Measurements from ENCODE around the gene SCLY.

Gene SCLY

DNA sequence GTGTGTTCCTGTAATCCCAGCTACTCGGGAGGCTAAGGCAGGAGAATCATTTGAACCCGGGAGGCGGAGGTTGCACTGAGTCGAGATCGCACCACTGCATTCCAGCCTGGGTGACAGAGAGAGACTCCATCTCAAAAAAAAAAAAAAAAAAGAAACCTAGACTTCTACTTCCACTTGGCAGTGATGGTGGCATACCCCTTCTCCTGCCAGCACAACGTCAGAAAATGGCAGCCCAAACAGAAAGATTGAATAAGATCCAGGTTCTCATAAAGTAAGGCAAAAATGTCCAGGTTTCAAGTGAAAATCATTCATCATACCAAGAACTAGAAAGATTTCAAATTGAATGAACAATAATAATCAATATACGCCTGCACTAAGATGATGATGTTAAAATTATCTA, 24.0 kb downstream of the SCLY start:
- ChIA-PET CTCF (no interaction called here), POLR2A (no interaction called here)
- Histone ChIP-seq H3K27ac (ENCODE audit: extremely low read depth, low read depth, low read length) (no peak overlapping the region), H3K36me3 (ENCODE audit: control insufficient read depth in 2 of 2, insufficient read depth in 1 of 2, low read length in 2 of 2) (peaks cover 13 to 52% of the 10 kb centered on the region in 2 experiments), H3K9me3 (ENCODE audit: control insufficient read depth, insufficient read depth, low read depth, low read length) (no peaks in the 10 kb centered on the region), H3K4me1 (ENCODE audit: control insufficient read depth, insufficient read depth, low read length) (no peaks in the 10 kb centered on the region), H3K4me3 (ENCODE audit: low read depth, low read length) (no peak overlapping the region)
- TF ChIP-seq ZBTB7A (tag by site-specific recombination; IDR thresholded peaks at IDR 0.05; ENCODE audit: low read depth): no peak
- TF ChIP-seq ZNF140 (tag by site-specific recombination; IDR thresholded peaks at IDR 0.05): no peak
- no peak for TF ChIP-seq GFI1B (tag by site-specific recombination; IDR thresholded peaks at IDR 0.05)
- no peak for TF ChIP-seq ZNF248 (tag by site-specific recombination; IDR thresholded peaks at IDR 0.05)
- TF ChIP-seq ZNF600 (tag by site-specific recombination; IDR thresholded peaks at IDR 0.05): no peak
- TF ChIP-seq ZBTB8A (tag by site-specific recombination; IDR thresholded peaks at IDR 0.05): no peak
- TF ChIP-seq ZBTB48 (tag by site-specific recombination; IDR thresholded peaks at IDR 0.05): no peak
- TF ChIP-seq FEZF1 (tag by site-specific recombination; IDR thresholded peaks at IDR 0.05): no peak
- TF ChIP-seq, protein P1, sequence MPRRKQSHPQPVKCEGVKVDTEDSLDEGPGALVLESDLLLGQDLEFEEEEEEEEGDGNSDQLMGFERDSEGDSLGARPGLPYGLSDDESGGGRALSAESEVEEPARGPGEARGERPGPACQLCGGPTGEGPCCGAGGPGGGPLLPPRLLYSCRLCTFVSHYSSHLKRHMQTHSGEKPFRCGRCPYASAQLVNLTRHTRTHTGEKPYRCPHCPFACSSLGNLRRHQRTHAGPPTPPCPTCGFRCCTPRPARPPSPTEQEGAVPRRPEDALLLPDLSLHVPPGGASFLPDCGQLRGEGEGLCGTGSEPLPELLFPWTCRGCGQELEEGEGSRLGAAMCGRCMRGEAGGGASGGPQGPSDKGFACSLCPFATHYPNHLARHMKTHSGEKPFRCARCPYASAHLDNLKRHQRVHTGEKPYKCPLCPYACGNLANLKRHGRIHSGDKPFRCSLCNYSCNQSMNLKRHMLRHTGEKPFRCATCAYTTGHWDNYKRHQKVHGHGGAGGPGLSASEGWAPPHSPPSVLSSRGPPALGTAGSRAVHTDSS (tag by site-specific recombination; IDR thresholded peaks at IDR 0.05): no peak
- TF ChIP-seq, protein P2, sequence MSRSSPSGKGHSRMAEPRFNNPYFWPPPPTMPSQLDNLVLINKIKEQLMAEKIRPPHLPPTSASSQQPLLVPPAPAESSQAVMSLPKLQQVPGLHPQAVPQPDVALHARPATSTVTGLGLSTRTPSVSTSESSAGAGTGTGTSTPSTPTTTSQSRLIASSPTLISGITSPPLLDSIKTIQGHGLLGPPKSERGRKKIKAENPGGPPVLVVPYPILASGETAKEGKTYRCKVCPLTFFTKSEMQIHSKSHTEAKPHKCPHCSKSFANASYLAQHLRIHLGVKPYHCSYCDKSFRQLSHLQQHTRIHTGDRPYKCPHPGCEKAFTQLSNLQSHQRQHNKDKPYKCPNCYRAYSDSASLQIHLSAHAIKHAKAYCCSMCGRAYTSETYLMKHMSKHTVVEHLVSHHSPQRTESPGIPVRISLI (tag by site-specific recombination; IDR thresholded peaks at IDR 0.05): no peak
- TF ChIP-seq TCF7L2 (IDR thresholded peaks at IDR 0.05; ENCODE audit: borderline replicate concordance, low read depth, low read length): no peak
- TF ChIP-seq, protein P3, sequence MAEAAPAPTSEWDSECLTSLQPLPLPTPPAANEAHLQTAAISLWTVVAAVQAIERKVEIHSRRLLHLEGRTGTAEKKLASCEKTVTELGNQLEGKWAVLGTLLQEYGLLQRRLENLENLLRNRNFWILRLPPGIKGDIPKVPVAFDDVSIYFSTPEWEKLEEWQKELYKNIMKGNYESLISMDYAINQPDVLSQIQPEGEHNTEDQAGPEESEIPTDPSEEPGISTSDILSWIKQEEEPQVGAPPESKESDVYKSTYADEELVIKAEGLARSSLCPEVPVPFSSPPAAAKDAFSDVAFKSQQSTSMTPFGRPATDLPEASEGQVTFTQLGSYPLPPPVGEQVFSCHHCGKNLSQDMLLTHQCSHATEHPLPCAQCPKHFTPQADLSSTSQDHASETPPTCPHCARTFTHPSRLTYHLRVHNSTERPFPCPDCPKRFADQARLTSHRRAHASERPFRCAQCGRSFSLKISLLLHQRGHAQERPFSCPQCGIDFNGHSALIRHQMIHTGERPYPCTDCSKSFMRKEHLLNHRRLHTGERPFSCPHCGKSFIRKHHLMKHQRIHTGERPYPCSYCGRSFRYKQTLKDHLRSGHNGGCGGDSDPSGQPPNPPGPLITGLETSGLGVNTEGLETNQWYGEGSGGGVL (tag by site-specific recombination; IDR thresholded peaks at IDR 0.05): no peak
- TF ChIP-seq, protein P4, sequence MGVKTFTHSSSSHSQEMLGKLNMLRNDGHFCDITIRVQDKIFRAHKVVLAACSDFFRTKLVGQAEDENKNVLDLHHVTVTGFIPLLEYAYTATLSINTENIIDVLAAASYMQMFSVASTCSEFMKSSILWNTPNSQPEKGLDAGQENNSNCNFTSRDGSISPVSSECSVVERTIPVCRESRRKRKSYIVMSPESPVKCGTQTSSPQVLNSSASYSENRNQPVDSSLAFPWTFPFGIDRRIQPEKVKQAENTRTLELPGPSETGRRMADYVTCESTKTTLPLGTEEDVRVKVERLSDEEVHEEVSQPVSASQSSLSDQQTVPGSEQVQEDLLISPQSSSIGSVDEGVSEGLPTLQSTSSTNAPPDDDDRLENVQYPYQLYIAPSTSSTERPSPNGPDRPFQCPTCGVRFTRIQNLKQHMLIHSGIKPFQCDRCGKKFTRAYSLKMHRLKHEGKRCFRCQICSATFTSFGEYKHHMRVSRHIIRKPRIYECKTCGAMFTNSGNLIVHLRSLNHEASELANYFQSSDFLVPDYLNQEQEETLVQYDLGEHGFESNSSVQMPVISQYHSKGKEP (tag by site-specific recombination; IDR thresholded peaks at IDR 0.05): no peak
- TF ChIP-seq ZNF561 (tag by site-specific recombination; IDR thresholded peaks at IDR 0.05; ENCODE audit: borderline replicate concordance): no peak
- no peak for TF ChIP-seq SALL2 (tag by site-specific recombination; IDR thresholded peaks at IDR 0.05; ENCODE audit: borderline replicate concordance)

DNA sequence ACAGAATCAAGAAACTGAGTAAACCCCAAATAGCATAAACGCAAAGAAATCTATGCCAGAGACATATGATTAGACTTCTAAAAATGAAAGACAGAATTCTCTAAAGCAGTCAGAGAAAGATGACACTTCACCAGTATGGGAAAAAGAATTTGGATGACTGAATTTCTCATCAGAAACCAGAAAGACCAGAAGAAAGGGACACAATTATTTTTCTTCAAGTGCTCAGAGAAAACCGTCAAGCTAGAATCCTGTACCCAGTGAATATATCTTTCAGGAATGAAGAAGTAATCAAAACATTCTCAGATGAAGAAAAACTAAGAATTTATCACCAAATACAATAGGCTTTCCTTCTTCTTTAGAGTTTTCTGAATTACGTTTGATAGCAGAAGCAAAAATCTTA, 25.1 kb downstream of the SCLY start:
- Histone ChIP-seq H3K4me3 (ENCODE audit: low read depth, low read length) (no peak overlapping the region), H3K4me1 (ENCODE audit: control insufficient read depth, insufficient read depth, low read length) (no peaks in the 10 kb centered on the region), H3K36me3 (ENCODE audit: control insufficient read depth in 2 of 2, insufficient read depth in 1 of 2, low read length in 2 of 2) (peaks cover 13 to 45% of the 10 kb centered on the region in 2 experiments), H3K9me3 (ENCODE audit: control insufficient read depth, insufficient read depth, low read depth, low read length) (no peaks in the 10 kb centered on the region), H3K27ac (ENCODE audit: extremely low read depth, low read depth, low read length) (no peak overlapping the region)
- ChIA-PET CTCF (interaction anchor here (0.6 kb wide), 2 partner anchors 32 to 89 kb away, joined by 5 to 8 read pairs; no protein-coding TSS in a partner anchor), POLR2A (no interaction called here)
- no peak for TF ChIP-seq ZBTB11 (tag by site-specific recombination; conservative IDR thresholded peaks at IDR 0.05; ENCODE audit: low read depth)
- TF ChIP-seq ZNF10 (tag by site-specific recombination; IDR thresholded peaks at IDR 0.05): no peak
- no peak for TF ChIP-seq ZNF548 (tag by site-specific recombination; IDR thresholded peaks at IDR 0.05)
- TF ChIP-seq ZBTB21 (tag by site-specific recombination; IDR thresholded peaks at IDR 0.05): no peak
- TF ChIP-seq BCL11B (tag by site-specific recombination; IDR thresholded peaks at IDR 0.05; ENCODE audit: low read depth): no peak
- no peak for TF ChIP-seq ZNF747 (tag by site-specific recombination; IDR thresholded peaks at IDR 0.05)
- TF ChIP-seq KLF1 (tag by site-specific recombination; IDR thresholded peaks at IDR 0.05): no peak
- no peak for TF ChIP-seq ZBTB10 (tag by site-specific recombination; IDR thresholded peaks at IDR 0.05)
- no peak for TF ChIP-seq ZNF138 (tag by site-specific recombination; IDR thresholded peaks at IDR 0.05; ENCODE audit: borderline replicate concordance)
- no peak for TF ChIP-seq ZIC2 (tag by site-specific recombination; IDR thresholded peaks at IDR 0.05)
